Measurements from ENCODE around the gene BCAR1.

Gene BCAR1

GRCh38 chr16:75198135-75198600, 53.3 kb downstream of the BCAR1 start:
- no peak for TF ChIP-seq CTCF (conservative IDR thresholded peaks at IDR 0.05; ENCODE audit: low read depth, low read length)
- Histone ChIP-seq H3K4me3 (IDR thresholded peaks at IDR 0.05; ENCODE audit: insufficient read depth, low read depth, low read length) (no peak overlapping the region), H4K20me1 (ENCODE audit: insufficient read depth) (no peaks in the 10 kb centered on the region), H2AFZ (ENCODE audit: low read depth) (no peak overlapping the region), H3K4me1 (ENCODE audit: low read depth, poor library complexity, severe bottlenecking) (peaks cover 7% of the 10 kb centered on the region), H3K27me3 (ENCODE audit: insufficient read depth, low read depth) (no peaks in the 10 kb centered on the region), H3K36me3 (ENCODE audit: insufficient read depth) (no peaks in the 10 kb centered on the region), H3K9ac (no peak overlapping the region), H3K79me2 (ENCODE audit: insufficient read depth, low read depth) (no peaks in the 10 kb centered on the region), H3K4me2 (no peak overlapping the region), H3K27ac (no peak overlapping the region)

GRCh38 chr16:75197522-75198134, 53.8 kb downstream of the BCAR1 start:
- H3K4me1 ChIP-seq (ENCODE audit: low read depth, poor library complexity, severe bottlenecking): peaks cover 7% of the 10 kb centered on the region
- no peak overlapping the region for H3K9ac ChIP-seq
- no peak overlapping the region for H3K4me2 ChIP-seq
- no peaks in the 10 kb centered on the region for H3K27me3 ChIP-seq (ENCODE audit: insufficient read depth, low read depth)
- no peak for TF ChIP-seq CTCF (conservative IDR thresholded peaks at IDR 0.05; ENCODE audit: low read depth, low read length)
- H3K36me3 ChIP-seq (ENCODE audit: insufficient read depth): no peaks in the 10 kb centered on the region
- no peak overlapping the region for H3K27ac ChIP-seq
- H3K79me2 ChIP-seq (ENCODE audit: insufficient read depth, low read depth): no peaks in the 10 kb centered on the region
- no peak overlapping the region for H2AFZ ChIP-seq (ENCODE audit: low read depth)
- no peak overlapping the region for H3K4me3 ChIP-seq (IDR thresholded peaks at IDR 0.05; ENCODE audit: insufficient read depth, low read depth, low read length)
- no peaks in the 10 kb centered on the region for H4K20me1 ChIP-seq (ENCODE audit: insufficient read depth)

GRCh38 chr16:75196836-75197235, 54.6 kb downstream of the BCAR1 start:
- Histone ChIP-seq H3K79me2 (ENCODE audit: insufficient read depth, low read depth) (no peaks in the 10 kb centered on the region), H3K9ac (no peak overlapping the region), H3K36me3 (ENCODE audit: insufficient read depth) (no peaks in the 10 kb centered on the region), H2AFZ (ENCODE audit: low read depth) (no peak overlapping the region), H3K27me3 (ENCODE audit: insufficient read depth, low read depth) (no peaks in the 10 kb centered on the region), H4K20me1 (ENCODE audit: insufficient read depth) (no peaks in the 10 kb centered on the region), H3K4me2 (no peak overlapping the region), H3K27ac (no peak overlapping the region), H3K4me3 (IDR thresholded peaks at IDR 0.05; ENCODE audit: insufficient read depth, low read depth, low read length) (no peak overlapping the region), H3K4me1 (ENCODE audit: low read depth, poor library complexity, severe bottlenecking) (peaks cover 7% of the 10 kb centered on the region)
- no peak for TF ChIP-seq CTCF (conservative IDR thresholded peaks at IDR 0.05; ENCODE audit: low read depth, low read length)

GRCh38 chr16:75195811-75196790, 55.3 kb downstream of the BCAR1 start:
- H4K20me1 ChIP-seq (ENCODE audit: insufficient read depth): no peaks in the 10 kb centered on the region
- H3K36me3 ChIP-seq (ENCODE audit: insufficient read depth): no peaks in the 10 kb centered on the region

More at GRCh38 chr16:75195811-75196790, 55.3 kb downstream of the BCAR1 start:
- Histone ChIP-seq H3K27ac (no peak overlapping the region), H3K27me3 (ENCODE audit: insufficient read depth, low read depth) (no peaks in the 10 kb centered on the region), H3K4me3 (IDR thresholded peaks at IDR 0.05; ENCODE audit: insufficient read depth, low read depth, low read length) (no peak overlapping the region), H2AFZ (ENCODE audit: low read depth) (no peak overlapping the region), H3K79me2 (ENCODE audit: insufficient read depth, low read depth) (no peaks in the 10 kb centered on the region), H3K4me2 (no peak overlapping the region), H3K4me1 (ENCODE audit: low read depth, poor library complexity, severe bottlenecking) (peaks cover 7% of the 10 kb centered on the region), H3K9ac (no peak overlapping the region)
- no peak for TF ChIP-seq CTCF (conservative IDR thresholded peaks at IDR 0.05; ENCODE audit: low read depth, low read length)

All from KMS-11 (cell line).